Measurements from ENCODE around the gene SELPLG. TPM values are rescaled to one million over a fixed set of nuclear protein-coding genes. Genes with fewer than 3 reads are reported as not detected.

SELPLG gene
- 0.07 TPM in 1 of 2 replicates, not detected in the other for total RNA-seq

GRCh38 chr12:108633534-108634248 lies at the start of gene SELPLG:
Gene SELPLG (minus strand): TSS chr12:108633894. CDS start chr12:108624307, 9,587 bp downstream.

GRCh38 chr12:108597559-108598471 lies 35.9 kb downstream of the SELPLG start, which contains the start of gene TMEM119:
Gene TMEM119 (minus strand): TSS chr12:108598084. CDS start chr12:108592383, 5,701 bp downstream.

Other genes with a start within 250 kb of the SELPLG start
- 4.7 and 5.6 TPM in 2 replicates for gene FICD, start 118.6 kb downstream of the SELPLG start, total RNA-seq
- 32.0 and 42.6 TPM in 2 replicates for gene SART3, start 72.7 kb downstream of the SELPLG start, total RNA-seq
- gene ISCU, start 71.3 kb downstream of the SELPLG start, total RNA-seq: 112 and 120 TPM in 2 replicates
- gene TMEM119, start 35.8 kb downstream of the SELPLG start, total RNA-seq: 0.94 TPM in 1 of 2 replicates, not detected in the other
- gene CORO1C, start 97.6 kb upstream of the SELPLG start, total RNA-seq: 175 and 179 TPM in 2 replicates
- 17.4 and 21.3 TPM in 2 replicates for gene SSH1, start 223.7 kb upstream of the SELPLG start, total RNA-seq
- gene DAO, start 246.2 kb upstream of the SELPLG start, total RNA-seq: not detected in 2 replicates